MM.1S (cell line): ENCODE data around the gene SP140L.

Experiments
- DNase-seq: peaks from one replicate; pipeline ENCODE4 v3.0.0-alpha.2; 2015
- H2AFZ ChIP-seq: fragments of 300-600 bp; sonication (generic); 2 replicates; pipeline ENCODE4 v1.6.0; 2016; ENCODE audit warnings: antibody characterized with exemption, low read length
- H3F3A ChIP-seq: fragments of 300-600 bp; sonication (generic); 2 replicates; pipeline ENCODE4 v1.6.1; 2016; ENCODE audit warnings: mild to moderate bottlenecking, antibody characterized with exemption, low read length, moderate library complexity, mixed read lengths; ENCODE audit not compliant: insufficient read depth
- H3K27ac ChIP-seq: fragments of 300-600 bp; sonication (generic); 2 replicates; pipeline ENCODE4 v1.5.1; 2016; ENCODE audit warnings: mild to moderate bottlenecking, low read length
- H3K27me3 ChIP-seq: fragments of 300-600 bp; sonication (generic); replicated peaks from 2 replicates; pipeline ENCODE4 v1.6.0; 2016; ENCODE audit warnings: low read length; ENCODE audit not compliant: insufficient read depth
- H3K36me3 ChIP-seq: fragments of 300-600 bp; sonication (generic); replicated peaks from 2 replicates; pipeline ENCODE4 v1.6.1; 2016; ENCODE audit warnings: mild to moderate bottlenecking, low read length, mixed read lengths; ENCODE audit not compliant: insufficient read depth
- H3K4me1 ChIP-seq: fragments of 300-600 bp; sonication (generic); 2 replicates; pipeline ENCODE4 v1.6.1; 2016; ENCODE audit warnings: low read length, mixed read lengths
- H3K4me2 ChIP-seq: fragments of 300-600 bp; sonication (generic); 2 replicates; pipeline ENCODE4 v1.6.0; 2016; ENCODE audit warnings: low read depth, low read length
- H3K4me3 ChIP-seq: fragments of 300-600 bp; sonication (generic); 2 replicates; pipeline ENCODE4 v1.5.1; 2016; ENCODE audit warnings: low read length, mixed read lengths
- H3K79me2 ChIP-seq: fragments of 300-600 bp; sonication (generic); 2 replicates; pipeline ENCODE4 v1.6.1; 2016; ENCODE audit warnings: mixed run types, low read length, mixed read lengths
- H3K9ac ChIP-seq: fragments of 300-600 bp; sonication (generic); 2 replicates; pipeline ENCODE4 v1.6.1; 2016; ENCODE audit warnings: low read length, mixed read lengths
- H3K9me2 ChIP-seq: fragments of 300-600 bp; sonication (generic); replicated peaks from 2 replicates; pipeline ENCODE4 v1.6.1; 2016; ENCODE audit warnings: mild to moderate bottlenecking, low read length, mixed read lengths; ENCODE audit not compliant: insufficient read depth
- H3K9me3 ChIP-seq: fragments of 300-600 bp; sonication (generic); replicated peaks from 2 replicates; pipeline ENCODE4 v1.6.1; 2016; ENCODE audit warnings: mild to moderate bottlenecking, low read length, mixed read lengths; ENCODE audit not compliant: insufficient read depth
- H4K20me1 ChIP-seq: fragments of 300-600 bp; sonication (generic); 2 replicates; pipeline ENCODE4 v1.6.1; 2016; ENCODE audit warnings: mild to moderate bottlenecking, low read length, moderate library complexity, mixed read lengths; ENCODE audit not compliant: insufficient read depth
- CTCF ChIP-seq: fragments of 300-600 bp; sonication (generic); IDR thresholded peaks from 2 replicates; pipeline ENCODE4 v1.5.1; 2016; ENCODE audit warnings: antibody characterized with exemption, low read length, mixed read lengths
- EZH2 ChIP-seq: fragments of 300-600 bp; sonication (generic); optimal IDR thresholded peaks from 2 replicates; pipeline ENCODE3; 2017; ENCODE audit warnings: low read depth, mild to moderate bottlenecking, antibody characterized with exemption, low read length, mixed read lengths
- EZH2phosphoT487 ChIP-seq: fragments of 300-600 bp; sonication (generic); IDR thresholded peaks from 2 replicates; pipeline ENCODE4 v1.6.1; 2018; ENCODE audit warnings: antibody characterized with exemption, low read length

SP140L gene

DNA sequence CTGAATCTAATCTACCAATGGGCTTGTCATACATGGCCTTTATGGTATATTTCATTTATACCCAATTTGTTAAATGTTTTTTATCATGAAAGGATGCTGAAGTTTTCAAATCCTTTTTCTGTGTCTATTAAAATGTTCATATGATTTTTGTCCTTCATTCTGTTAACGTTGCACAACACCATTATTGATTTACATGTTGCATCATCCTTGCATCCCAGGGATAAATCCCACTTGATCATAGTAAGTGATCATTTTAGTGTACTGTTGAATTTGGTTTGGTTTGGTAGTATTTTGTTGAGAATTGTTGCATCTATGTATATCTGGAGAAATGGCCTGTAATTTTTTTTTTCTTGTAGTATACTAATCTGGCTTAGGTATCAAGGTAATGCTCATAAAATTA, 98.4 kb downstream of the SP140L start:
- no peak overlapping the region for H3K4me2 ChIP-seq
- no peaks in the 10 kb centered on the region for H3K9me3 ChIP-seq
- no peak for DNase-seq
- H3K36me3 ChIP-seq, result no peaks in the 10 kb centered on the region
- no peak overlapping the region for H3K27ac ChIP-seq
- H3K4me1 ChIP-seq, result no peaks in the 10 kb centered on the region
- H3K9me2 ChIP-seq, result no peaks in the 10 kb centered on the region
- no peak overlapping the region for H2AFZ ChIP-seq
- H3K9ac ChIP-seq, result no peak overlapping the region
- no peaks in the 10 kb centered on the region for H3F3A ChIP-seq
- no peak for TF ChIP-seq CTCF
- TF ChIP-seq EZH2phosphoT487, result no peak
- no peak for TF ChIP-seq EZH2
- H3K27me3 ChIP-seq, result no peaks in the 10 kb centered on the region
- no peak overlapping the region for H3K4me3 ChIP-seq
- H3K79me2 ChIP-seq, result peaks cover 83% of the 10 kb centered on the region
- no peaks in the 10 kb centered on the region for H4K20me1 ChIP-seq

GRCh38 chr2:230429513-230429912, 102.5 kb downstream of the SP140L start:
- Histone ChIP-seq H3K79me2 (peaks cover 82% of the 10 kb centered on the region), H3K27me3 (no peaks in the 10 kb centered on the region), H3K4me3 (no peak overlapping the region), H3K9ac (no peak overlapping the region), H3F3A (no peaks in the 10 kb centered on the region), H3K9me3 (no peaks in the 10 kb centered on the region), H3K36me3 (no peaks in the 10 kb centered on the region; the same call in 1 of the 2 replicates), H3K9me2 (no peaks in the 10 kb centered on the region), H3K4me1 (no peaks in the 10 kb centered on the region), H3K4me2 (no peak overlapping the region), H2AFZ (no peak overlapping the region), H4K20me1 (no peaks in the 10 kb centered on the region), H3K27ac (no peak overlapping the region)
- TF ChIP-seq CTCF (no peak), EZH2 (no peak), EZH2phosphoT487 (no peak)
- DNase-seq, result no peak

DNA sequence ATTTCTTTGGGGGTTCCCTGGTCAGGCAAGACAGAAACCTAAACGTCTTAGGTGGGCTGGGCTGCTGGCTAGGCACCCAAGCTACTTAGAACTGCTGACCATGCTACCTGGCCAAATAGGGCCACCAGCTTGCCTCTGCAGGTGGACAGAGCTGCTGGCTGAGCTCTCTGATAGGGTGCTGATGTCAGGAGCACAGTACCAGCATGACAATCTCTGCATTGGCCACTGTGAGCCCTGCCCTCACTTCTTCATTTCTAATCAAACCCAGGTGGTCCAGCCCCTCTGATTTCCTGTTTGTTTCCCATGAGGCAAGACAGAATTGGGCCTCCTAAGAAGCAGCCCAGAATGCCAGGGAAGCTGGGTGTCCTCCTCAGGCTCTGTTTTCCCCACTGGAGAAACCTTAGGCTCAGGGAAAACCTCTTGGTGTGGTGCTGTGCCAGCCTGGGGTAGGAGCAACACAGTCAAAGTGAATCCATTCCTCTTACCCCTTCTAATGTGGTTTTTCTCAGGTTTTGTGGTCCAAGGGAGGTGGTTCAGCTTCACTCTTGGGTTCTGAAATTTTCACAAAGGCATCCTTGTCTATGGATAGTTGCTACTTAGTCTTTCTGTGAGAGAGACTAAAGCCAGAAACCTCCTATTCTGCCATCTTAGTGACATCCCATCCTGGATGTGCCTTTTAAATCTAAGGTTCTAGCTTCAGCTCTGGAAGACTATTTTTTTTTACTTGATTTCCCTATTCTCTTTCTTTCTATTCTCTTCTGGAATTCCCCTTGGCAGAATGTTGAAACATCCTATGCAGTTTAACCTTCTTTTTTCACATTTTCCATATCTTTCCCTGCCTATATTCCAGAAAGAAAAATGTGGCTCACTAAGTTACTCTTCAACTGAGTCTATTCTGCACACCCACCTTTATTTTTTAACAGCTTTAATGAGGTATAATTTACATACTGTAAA, 104.2 kb downstream of the SP140L start:
- H3K4me2 ChIP-seq, result no peak overlapping the region
- TF ChIP-seq EZH2phosphoT487, result no peak
- no peak for TF ChIP-seq CTCF
- TF ChIP-seq EZH2, result no peak
- no peaks in the 10 kb centered on the region for H3F3A ChIP-seq
- no peak overlapping the region for H3K4me3 ChIP-seq
- H3K27ac ChIP-seq, result no peak overlapping the region
- no peak for DNase-seq
- no peaks in the 10 kb centered on the region; the same call in 1 of the 2 replicates for H3K36me3 ChIP-seq
- peaks cover 74% of the 10 kb centered on the region for H3K79me2 ChIP-seq
- H4K20me1 ChIP-seq, result no peaks in the 10 kb centered on the region
- H3K9me2 ChIP-seq, result no peaks in the 10 kb centered on the region
- no peaks in the 10 kb centered on the region for H3K9me3 ChIP-seq
- H2AFZ ChIP-seq, result no peak overlapping the region
- no peaks in the 10 kb centered on the region for H3K4me1 ChIP-seq
- no peak overlapping the region for H3K9ac ChIP-seq
- H3K27me3 ChIP-seq, result no peaks in the 10 kb centered on the region
